ENCODE measurements around the gene LRRC4C.

DNA sequence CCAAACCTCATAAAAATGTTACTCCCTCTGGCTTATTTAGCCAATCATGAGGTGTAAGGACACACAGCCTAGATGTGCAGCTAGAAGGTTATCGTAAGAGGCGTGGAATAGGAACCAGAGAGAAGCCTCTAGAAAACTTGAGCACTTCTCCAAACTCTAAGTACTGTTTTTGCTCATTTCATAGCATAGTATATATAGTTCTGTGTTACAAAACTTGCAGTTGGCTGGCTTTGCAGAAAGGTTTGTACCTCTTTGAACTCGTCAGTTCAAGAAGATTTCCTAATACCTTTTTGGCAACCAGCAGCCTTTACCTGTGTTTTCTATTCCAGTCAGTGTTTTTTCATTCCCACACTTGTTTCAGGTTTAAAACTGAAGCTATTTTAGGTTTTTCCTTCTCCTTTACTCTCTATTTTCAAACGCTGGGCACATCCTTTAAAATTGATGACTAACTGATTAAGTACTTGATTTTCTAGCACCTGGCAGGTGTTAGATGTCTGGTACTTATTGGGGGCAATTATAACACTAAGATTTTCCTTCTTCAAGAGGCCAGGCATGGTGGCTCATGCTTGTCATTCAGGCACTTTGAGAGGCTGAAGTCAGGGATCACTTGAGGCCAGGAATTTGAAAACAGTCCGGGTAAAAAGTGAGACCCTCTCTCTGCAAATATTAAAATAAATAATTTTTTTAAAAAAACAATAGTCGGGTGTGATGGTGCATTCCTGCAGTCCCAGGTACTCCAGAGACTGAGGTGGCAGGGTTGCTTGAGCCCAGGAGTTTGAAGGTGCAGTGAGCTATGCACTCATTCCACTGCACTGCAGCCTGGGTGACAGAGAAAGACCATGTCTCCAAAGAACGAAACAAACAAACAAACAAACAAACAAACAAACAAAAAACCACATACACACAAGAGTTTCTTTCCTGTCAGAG is 125.2 kb downstream of the LRRC4C start:
- TF ChIP-seq CTCF (IDR thresholded peaks at IDR 0.05) (no peak), POLR2A (IDR thresholded peaks at IDR 0.05) (no peak)
